A549 (cell line): ENCODE data around the gene DCUN1D5.

ENCODE experiments used
- BHLHE40 ChIP-seq: IDR thresholded peaks from 2 replicates; pipeline ENCODE4 v1.6.1; 2012; ENCODE audit warnings: low read depth, low read length, inconsistent platforms
- POLR2A ChIP-seq: IDR thresholded peaks from 2 replicates; pipeline ENCODE4 v1.6.1; 2012; ENCODE audit warnings: mild to moderate bottlenecking, low read length
- TF ChIP-seq, protein P1 (sequence below): fragments of >200 bp; sonication (Bioruptor Twin); formaldehyde crosslinking; IDR thresholded peaks from 3 replicates; pipeline ENCODE4 v1.5.1; 2016

DNA sequence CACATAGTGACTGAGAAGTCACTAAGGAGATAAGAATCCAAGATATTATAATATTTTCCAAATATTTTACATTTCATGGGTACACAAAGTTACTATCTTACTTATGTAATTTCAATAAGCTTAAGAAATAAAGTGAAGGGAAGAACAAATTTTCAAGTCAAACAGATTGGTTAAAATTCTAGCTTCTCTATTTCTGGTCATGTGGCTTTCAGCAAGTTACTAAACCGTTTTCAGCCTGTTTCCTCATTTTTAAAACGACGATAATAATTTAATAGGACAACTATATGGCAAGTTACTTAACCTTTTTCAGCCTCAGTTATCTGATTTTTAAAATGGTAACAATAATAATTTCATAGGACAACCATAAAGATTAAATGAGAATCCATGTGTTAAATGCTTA lies 15.6 kb downstream of the DCUN1D5 start:
- TF ChIP-seq BHLHE40 (no peak), POLR2A (no peak)
- TF ChIP-seq, protein P1, sequence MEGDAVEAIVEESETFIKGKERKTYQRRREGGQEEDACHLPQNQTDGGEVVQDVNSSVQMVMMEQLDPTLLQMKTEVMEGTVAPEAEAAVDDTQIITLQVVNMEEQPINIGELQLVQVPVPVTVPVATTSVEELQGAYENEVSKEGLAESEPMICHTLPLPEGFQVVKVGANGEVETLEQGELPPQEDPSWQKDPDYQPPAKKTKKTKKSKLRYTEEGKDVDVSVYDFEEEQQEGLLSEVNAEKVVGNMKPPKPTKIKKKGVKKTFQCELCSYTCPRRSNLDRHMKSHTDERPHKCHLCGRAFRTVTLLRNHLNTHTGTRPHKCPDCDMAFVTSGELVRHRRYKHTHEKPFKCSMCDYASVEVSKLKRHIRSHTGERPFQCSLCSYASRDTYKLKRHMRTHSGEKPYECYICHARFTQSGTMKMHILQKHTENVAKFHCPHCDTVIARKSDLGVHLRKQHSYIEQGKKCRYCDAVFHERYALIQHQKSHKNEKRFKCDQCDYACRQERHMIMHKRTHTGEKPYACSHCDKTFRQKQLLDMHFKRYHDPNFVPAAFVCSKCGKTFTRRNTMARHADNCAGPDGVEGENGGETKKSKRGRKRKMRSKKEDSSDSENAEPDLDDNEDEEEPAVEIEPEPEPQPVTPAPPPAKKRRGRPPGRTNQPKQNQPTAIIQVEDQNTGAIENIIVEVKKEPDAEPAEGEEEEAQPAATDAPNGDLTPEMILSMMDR, result no peak
